NCI-H1048 (cell line): ENCODE data around the gene GRK1.
"Not testable (repeated sequence)": the region's sequence is repeated elsewhere in the genome, so short reads cannot be mapped to it uniquely, and the experiment has no call there.

Source experiments
- DNase-seq: peaks from one replicate; lab custom pipeline; 2025; lab: John Stamatoyannopoulos, UW

GRK1 gene

GRCh38 chr13:113743366-113744195 lies 76.6 kb downstream of the GRK1 start:
- DNase-seq = no peak

DNA sequence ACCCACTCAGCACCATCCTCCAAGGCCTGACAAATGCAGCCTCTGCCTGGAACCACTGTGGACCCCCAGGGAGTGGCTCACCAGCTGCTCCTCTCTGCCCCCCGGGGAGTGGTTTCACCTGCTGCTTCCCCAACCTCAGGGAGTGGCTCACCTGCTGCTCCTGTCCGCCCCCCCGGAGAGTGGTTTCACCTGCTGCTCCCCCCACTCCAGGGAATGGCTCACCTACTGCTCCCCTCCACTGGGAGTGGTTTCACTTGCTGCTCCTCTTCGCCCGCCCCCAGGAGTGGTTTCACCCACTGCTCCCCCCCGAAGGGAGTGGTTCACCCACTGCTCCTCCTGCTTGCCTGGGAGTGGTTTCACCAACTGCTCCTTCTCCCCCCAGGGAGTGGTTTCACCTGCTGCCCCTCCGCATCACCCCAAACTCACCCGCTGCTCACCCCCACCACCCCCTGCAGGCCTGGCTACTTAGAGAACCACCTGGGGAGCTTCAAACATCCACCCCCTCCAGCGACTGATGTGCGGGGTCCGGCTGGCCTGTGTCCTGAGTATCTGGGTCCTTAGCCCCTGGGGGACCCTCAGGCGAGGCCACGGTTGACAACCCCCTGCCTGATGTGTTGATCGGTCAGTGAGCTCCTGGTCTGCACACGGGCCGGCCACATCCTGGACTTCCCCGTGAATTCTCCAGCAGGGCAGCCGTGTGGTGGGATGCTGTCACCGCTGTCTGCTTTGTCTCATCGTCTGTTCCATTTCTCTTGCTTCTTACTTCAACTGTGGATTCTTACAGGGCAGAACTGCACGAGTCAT lies 77.4 kb downstream of the GRK1 start:
- no peak for DNase-seq

GRCh38 chr13:113745059-113745458 lies 78.0 kb downstream of the GRK1 start:
- DNase-seq = no peak

- not testable (repeated sequence) for DNase-seq
Observed at GRCh38 chr13:113745500-113746142, 78.6 kb downstream of the GRK1 start.

DNA sequence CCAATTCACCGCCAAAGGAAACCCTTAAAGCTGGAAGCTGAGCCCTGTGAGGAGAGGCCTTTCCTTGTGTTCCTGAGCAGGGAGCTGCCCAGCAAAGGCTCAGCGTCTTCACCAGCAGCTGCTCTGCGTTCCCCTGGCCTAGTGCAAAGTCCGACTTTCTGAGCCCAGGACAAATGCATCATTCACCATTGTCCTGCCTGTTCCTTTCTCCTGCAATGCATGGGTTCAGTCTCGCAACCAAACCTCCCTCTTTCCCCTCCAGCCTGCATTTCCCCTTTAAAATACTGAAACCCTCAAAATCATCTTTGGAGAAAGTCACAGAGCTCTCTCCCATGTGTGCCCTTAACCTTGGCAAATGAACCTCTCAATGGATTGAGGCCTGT lies 79.1 kb downstream of the GRK1 start:
- DNase-seq = no peak

- DNase-seq = no peak
Observed at GRCh38 chr13:113746671-113747070, 79.7 kb downstream of the GRK1 start.

DNA sequence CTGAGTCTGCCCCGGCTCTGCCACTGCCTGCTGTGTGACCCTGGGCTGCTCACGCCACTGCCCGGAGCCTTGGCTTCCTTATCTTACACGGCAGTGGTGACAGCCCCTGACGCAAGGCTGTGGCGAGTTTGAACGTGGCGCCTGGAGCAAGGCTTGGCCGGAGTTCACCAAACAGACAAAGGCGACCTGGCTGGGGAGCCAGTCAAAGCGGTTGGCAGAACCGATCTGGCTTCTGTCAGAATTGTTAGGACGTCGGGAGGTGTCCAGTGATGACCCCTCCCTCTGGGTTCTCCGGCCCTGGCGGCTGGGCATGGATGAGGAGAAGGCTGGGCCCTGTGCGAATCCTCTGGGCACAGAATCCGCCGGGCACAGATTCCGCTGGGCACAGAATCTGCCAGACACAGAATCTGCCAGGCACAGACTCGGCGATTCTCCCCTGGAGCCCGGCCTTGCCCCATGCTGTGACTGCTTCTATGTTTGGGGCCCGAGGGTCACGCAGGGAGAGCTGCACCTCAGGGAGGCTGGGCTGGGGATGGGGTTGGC lies 80.3 kb downstream of the GRK1 start:
- DNase-seq = no peak

GRCh38 chr13:113748101-113748861 lies 81.3 kb downstream of the GRK1 start:
- no peak for DNase-seq

DNA sequence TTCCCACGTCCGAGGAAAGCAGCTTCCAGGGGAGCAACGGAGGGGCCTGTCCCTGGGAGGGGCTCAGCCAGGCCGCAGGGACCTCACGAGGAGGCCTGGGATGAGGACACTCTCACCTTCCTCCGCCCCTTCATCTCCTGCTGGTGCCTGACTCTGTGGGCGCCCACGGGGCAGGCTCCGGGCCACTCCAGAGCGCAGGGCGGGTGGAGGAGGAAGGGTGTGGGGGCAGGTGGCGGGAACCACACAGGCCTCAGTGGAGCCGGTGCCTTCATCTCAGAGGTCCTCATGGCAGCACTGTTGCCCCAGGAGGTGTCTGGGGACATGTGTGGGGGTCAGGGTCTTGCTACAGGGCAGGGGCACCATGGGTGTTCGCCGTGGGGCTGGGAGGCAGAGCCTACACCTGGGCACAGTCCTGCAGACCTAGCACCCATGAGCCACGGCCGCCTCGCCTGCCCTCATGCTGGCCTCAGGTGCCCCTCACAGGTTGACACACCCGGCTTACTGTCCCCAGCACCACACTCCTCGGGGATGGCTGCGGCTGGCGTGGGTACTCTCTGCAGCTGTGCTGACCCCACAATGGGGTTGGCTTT lies 81.9 kb downstream of the GRK1 start:
- DNase-seq = no peak

GRCh38 chr13:113749507-113749906 lies 82.5 kb downstream of the GRK1 start:
- no peak for DNase-seq

DNA sequence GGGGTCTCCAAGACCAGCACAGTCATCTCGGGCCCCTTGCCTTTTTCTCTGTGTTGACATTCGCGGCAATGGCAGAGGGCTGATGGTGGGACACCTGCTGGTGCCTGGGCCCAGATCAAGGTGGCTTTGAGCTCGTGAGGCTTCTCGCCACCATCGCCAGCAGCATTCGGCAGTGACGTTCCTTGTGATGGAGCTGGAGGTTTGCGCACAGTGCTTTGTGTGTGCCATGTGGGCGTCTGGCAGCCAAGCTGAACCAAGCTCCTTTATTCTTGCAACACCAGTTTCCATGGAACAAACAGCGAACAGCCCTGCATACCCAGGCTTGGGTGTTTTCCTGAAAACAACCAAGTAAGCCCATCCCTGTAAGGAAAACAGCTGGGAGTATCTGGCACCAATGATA lies 82.9 kb downstream of the GRK1 start:
- DNase-seq = no peak

DNA sequence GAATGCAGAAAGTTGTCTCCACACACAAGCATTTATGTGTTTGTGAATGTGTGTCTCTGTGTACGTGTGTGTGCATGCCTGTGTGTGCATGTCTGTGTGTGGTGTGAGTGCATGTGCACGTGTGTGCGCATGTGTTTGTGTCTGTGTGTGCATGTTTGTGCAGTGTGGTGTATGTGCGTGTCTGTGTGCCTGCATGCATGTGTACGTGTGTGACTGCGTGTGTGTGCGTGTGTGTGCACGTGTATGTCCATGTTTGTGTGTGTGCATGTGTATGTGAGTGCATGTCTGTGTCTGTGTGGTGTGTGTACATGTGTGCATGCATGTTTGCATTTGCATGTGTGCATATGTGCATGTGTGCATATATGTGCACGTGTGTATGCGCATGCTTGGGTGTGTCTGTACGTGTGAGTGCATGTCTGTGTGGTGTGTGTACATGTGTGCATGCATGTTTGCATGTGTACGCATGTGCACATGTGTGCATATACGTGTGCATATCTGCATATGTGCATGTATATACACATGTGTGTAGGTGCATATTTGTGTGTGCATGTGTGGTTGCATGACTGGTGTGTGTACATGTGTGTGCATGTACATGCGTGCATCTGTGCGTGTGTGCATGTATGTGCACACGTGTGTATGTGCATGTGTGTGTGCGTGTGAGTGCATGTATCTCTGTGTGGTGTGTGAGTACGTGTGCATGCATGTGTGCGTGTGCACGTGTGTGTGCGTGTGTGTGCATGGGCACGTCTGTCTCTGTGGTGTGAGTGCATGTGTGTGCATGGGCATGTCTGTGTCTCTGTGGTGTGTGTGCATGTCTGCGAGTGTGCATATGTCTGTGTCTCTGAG lies 83.8 kb downstream of the GRK1 start:
- DNase-seq = no peak

GRCh38 chr13:113751491-113751890 lies 84.5 kb downstream of the GRK1 start:
- no peak for DNase-seq

GRCh38 chr13:113752211-113752986 lies 85.4 kb downstream of the GRK1 start:
- DNase-seq = not testable (repeated sequence)

DNA sequence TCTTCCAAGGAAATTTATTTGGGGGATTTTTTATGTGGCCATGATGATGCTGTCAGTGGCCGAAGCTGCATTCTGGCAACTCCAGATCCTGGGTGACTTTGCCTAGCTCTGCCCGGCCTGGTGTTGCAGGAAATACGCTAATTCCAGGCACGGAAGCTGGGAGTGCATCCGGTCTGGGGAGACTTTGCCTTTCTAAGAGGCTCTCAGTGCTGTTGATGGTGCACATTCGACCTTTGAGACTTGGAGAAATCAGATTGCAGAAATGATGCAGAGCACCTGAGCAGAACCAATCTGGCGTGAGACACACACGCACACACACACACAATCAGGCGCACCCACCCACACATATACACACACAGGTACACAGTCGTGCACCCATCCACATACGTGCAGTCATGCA lies 86.2 kb downstream of the GRK1 start:
- no peak for DNase-seq

DNA sequence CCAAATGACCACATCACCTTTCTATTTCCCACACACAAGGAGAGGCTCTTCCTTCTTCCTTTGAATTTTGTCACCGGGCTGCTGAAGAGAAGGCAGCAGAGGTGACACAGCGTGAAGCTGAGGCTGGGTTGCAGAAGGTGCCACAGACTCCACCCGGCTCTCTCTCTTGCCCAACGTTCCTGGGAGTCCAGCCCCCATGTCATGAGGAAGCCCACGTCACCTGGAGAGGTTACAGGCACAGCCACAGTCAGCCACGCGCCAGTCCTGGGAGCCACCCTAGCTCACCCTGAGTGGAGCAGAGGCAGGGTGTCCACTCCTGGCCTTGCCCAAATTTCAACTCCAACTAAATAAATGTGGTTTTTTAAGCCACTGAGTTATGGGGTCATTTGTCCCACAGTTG lies 87.2 kb downstream of the GRK1 start:
- no peak for DNase-seq

DNA sequence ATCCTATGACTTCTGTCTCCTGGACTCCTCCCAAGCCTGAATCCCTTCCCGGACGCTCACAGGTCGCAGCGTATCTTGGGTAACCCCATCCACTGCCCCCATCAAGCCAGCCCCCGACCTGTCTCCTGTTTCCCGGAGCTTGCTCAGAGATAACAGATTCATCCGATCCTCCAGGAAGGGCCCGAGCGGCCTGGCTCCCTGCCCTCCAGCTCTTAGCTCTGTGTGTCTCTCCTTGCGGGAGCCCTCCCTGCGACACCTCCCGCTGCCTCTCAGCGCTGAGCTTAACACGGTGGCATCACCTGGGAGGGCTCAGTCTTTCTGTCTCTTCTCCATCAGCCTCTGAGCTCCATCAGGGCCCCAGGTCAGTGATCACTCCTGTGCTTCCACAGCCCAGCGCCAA lies 87.7 kb downstream of the GRK1 start:
- no peak for DNase-seq

- DNase-seq = no peak
Observed at GRCh38 chr13:113756441-113757097, 89.5 kb downstream of the GRK1 start.
